ENCODE measurements around the gene AGR2.

The AGR2 gene

GRCh38 chr7:16812542-16813231, 7.9 kb upstream of the AGR2 start:
- DNase-seq = no peak

- DNase-seq = no peak
Observed at GRCh38 chr7:16811551-16811950, 6.8 kb upstream of the AGR2 start.

- no peak for DNase-seq
Observed at GRCh38 chr7:16810573-16810972, 5.8 kb upstream of the AGR2 start.

- no peak for DNase-seq
Observed at GRCh38 chr7:16810112-16810511, 5.3 kb upstream of the AGR2 start.

- DNase-seq = no peak
Observed at GRCh38 chr7:16805441-16805840, 642 bp upstream of the AGR2 start.

- DNase-seq = no peak
Observed at GRCh38 chr7:16803881-16804673, 722 bp downstream of the AGR2 start.

GRCh38 chr7:16803125-16803524, 1.7 kb downstream of the AGR2 start:
- DNase-seq = no peak

- DNase-seq = no peak
Observed at GRCh38 chr7:16801579-16801978, 3.2 kb downstream of the AGR2 start.

- peak; percentile 43 for DNase-seq
Observed at GRCh38 chr7:16801111-16801542, 3.7 kb downstream of the AGR2 start.

- no peak for DNase-seq
Observed at GRCh38 chr7:16795624-16796023, 9.2 kb downstream of the AGR2 start.

GRCh38 chr7:16794986-16795385, 9.8 kb downstream of the AGR2 start:
- no peak for DNase-seq

GRCh38 chr7:16791905-16792698, 12.7 kb downstream of the AGR2 start:
- peak; percentile 53 for DNase-seq

GRCh38 chr7:16791071-16791470, 13.7 kb downstream of the AGR2 start:
- DNase-seq = no peak

GRCh38 chr7:16787127-16787526, 17.7 kb downstream of the AGR2 start:
- no peak for DNase-seq

GRCh38 chr7:16786257-16786656, 18.5 kb downstream of the AGR2 start:
- DNase-seq = no peak

- no peak for DNase-seq
Observed at GRCh38 chr7:16785846-16786245, 19.0 kb downstream of the AGR2 start.

- DNase-seq = no peak
Observed at GRCh38 chr7:16785321-16785720, 19.5 kb downstream of the AGR2 start.

- no peak for DNase-seq
Observed at GRCh38 chr7:16780596-16780995, 24.2 kb downstream of the AGR2 start.

- DNase-seq = no peak
Observed at GRCh38 chr7:16779051-16779450, 25.7 kb downstream of the AGR2 start.

- DNase-seq = no peak
Observed at GRCh38 chr7:16778476-16778875, 26.3 kb downstream of the AGR2 start.

GRCh38 chr7:16776053-16776452, 28.7 kb downstream of the AGR2 start:
- no peak for DNase-seq

GRCh38 chr7:16774986-16775385, 29.8 kb downstream of the AGR2 start:
- DNase-seq = no peak

GRCh38 chr7:16774294-16774693, 30.5 kb downstream of the AGR2 start:
- DNase-seq = no peak

- DNase-seq = no peak
Observed at GRCh38 chr7:16773884-16774283, 30.9 kb downstream of the AGR2 start.

All from activated CD4-positive, alpha-beta T cell treated with anti-CD3 and anti-CD28 coated beads, Interleukin-2, Interleukin-6, amounts not matched to agents 100 ng/mL and 50 ng/mL, durations not matched to agents 16 hours and 8 hours (primary cell).